ENCODE data around the gene USP25.

USP25 gene

DNA sequence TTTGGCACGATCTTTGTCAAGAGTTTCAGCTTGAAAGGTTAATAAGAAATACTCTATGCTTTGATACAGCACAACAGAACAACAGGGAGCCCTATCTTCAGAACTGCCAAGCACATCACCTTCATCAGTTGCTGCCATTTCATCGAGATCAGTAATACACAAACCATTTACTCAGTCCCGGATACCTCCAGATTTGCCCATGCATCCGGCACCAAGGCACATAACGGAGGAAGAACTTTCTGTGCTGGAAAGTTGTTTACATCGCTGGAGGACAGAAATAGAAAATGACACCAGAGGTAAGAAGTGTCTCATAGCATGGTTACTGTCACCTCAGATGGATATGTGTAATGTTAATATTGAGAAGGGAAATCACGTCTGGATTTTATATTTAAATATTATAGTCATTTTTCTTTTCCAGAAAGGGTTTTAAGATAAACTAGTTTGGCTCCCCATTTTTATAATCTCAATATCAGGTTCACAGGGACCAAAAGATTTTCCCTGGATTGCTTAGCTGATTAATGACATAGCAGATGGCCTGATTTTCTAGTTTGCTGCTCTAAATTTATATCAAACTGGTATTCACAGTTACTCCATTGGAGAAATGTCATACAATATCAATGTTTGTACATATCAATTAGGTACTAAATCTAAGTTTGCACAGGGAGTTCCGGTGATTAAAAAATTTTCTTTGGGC, 97.3 kb downstream of the USP25 start:
- H3K27ac ChIP-seq = no peak overlapping the region
- no peak for TF ChIP-seq ZFX (IDR thresholded peaks at IDR 0.05; ENCODE audit: borderline replicate concordance)
- TF ChIP-seq, protein P1, sequence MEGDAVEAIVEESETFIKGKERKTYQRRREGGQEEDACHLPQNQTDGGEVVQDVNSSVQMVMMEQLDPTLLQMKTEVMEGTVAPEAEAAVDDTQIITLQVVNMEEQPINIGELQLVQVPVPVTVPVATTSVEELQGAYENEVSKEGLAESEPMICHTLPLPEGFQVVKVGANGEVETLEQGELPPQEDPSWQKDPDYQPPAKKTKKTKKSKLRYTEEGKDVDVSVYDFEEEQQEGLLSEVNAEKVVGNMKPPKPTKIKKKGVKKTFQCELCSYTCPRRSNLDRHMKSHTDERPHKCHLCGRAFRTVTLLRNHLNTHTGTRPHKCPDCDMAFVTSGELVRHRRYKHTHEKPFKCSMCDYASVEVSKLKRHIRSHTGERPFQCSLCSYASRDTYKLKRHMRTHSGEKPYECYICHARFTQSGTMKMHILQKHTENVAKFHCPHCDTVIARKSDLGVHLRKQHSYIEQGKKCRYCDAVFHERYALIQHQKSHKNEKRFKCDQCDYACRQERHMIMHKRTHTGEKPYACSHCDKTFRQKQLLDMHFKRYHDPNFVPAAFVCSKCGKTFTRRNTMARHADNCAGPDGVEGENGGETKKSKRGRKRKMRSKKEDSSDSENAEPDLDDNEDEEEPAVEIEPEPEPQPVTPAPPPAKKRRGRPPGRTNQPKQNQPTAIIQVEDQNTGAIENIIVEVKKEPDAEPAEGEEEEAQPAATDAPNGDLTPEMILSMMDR (IDR thresholded peaks at IDR 0.05) = no peak

DNA sequence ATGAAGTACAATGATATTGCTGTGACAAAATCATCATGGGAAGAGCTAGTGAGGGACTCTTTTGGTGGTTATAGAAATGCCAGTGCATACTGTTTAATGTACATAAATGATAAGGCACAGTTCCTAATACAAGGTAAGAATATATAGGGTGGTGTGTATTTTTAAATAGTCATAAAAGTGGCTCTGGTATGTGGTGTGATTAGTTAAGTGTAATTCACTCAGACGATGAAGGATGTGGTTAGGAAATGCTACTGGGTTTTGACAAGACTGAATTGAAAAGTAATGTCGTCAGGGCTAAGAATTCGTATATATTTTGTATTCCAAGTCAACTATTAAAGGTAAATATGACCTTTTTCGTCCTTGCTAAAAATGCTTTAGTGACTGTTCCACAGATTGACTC, 101.7 kb downstream of the USP25 start:
- TF ChIP-seq, protein P1 (IDR thresholded peaks at IDR 0.05) = no peak
- TF ChIP-seq ZFX (IDR thresholded peaks at IDR 0.05; ENCODE audit: borderline replicate concordance) = no peak

DNA sequence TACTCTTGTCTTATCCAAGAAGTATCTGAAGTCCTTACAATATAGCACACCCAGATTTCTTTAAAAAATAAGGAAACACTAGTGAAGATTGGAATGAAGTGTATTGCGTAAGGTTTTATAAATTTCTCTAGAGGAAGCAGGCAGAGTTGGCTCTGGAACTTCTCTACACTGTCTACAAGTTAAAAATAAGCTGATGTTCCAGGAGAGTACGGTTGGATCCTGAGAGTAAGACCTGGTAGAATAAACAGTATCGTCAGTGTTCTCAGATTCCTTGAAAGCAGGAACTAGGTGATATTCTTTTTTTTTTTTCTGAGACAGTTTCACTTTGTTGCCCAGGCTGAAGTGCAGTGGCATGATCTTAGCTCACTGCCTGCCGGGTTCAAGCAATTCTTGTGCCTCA, 107.9 kb downstream of the USP25 start:
- no peak for TF ChIP-seq ZFX (IDR thresholded peaks at IDR 0.05; ENCODE audit: borderline replicate concordance)
- TF ChIP-seq, protein P1 (IDR thresholded peaks at IDR 0.05) = no peak
- H3K27ac ChIP-seq = no peak overlapping the region

More for the DNA sequence above, 101.7 kb downstream of the USP25 start:
- H3K27ac ChIP-seq = no peak overlapping the region

DNA sequence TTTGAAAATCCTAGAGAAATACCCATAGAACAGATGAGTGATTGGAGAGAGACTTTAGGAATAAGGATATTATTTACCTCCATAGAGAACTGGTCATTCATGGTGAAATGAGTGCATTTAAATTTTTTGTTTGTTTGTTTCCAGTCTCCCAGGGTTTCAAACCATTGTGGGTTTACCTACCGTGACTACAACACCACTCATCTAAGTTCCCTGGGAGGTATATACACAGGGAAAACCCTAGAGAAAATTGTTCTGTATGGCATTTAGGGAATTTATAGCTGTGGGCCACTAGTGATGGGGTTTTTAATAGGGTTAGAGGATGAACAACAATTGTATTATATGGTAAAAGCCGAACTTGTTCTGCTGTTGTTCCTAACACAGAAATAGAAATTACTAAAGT, 109.2 kb downstream of the USP25 start:
- H3K27ac ChIP-seq = no peak overlapping the region
- TF ChIP-seq ZFX (IDR thresholded peaks at IDR 0.05; ENCODE audit: borderline replicate concordance) = no peak
- TF ChIP-seq, protein P1 (IDR thresholded peaks at IDR 0.05) = no peak

DNA sequence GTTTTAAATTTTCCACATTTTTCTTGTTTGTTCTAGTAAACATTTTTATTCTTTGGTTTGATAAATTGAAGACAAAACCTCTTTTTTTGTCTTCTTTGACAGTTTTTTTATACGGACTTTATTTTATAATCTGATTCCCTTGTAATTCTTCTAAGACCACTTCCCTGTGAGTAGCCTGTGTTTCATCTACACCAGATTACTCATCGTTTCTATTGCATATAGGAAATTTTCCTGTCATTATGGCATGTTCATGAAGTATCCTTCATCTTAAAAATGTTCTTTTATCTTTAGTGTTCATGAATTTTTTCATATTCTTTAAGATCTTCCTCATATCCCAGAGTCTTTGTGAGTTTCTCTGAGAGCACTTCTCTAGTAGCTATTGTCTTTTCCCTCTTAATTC, 109.8 kb downstream of the USP25 start:
- no peak overlapping the region for H3K27ac ChIP-seq
- TF ChIP-seq, protein P1 (IDR thresholded peaks at IDR 0.05) = no peak
- no peak for TF ChIP-seq ZFX (IDR thresholded peaks at IDR 0.05; ENCODE audit: borderline replicate concordance)

DNA sequence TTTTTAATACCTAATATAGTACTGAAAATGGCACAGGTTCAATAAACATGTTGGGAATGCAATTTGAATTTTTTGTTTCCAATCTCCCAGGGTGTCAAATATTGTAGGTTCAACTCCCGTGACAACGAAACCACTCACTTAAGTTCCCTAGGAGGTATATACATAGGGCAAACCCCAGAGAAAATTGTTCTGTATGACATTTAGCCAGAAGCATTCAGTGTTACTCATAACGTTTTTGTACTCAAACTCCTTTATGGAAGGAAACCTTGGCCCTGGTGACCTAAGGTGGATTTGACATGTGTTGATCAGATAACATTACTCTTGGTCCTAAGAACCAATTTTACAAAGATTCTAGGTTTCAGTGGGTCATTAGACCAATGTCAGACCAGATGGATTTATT, 110.6 kb downstream of the USP25 start:
- TF ChIP-seq, protein P1 (IDR thresholded peaks at IDR 0.05) = no peak
- TF ChIP-seq ZFX (IDR thresholded peaks at IDR 0.05; ENCODE audit: borderline replicate concordance) = no peak
- H3K27ac ChIP-seq = no peak overlapping the region

DNA sequence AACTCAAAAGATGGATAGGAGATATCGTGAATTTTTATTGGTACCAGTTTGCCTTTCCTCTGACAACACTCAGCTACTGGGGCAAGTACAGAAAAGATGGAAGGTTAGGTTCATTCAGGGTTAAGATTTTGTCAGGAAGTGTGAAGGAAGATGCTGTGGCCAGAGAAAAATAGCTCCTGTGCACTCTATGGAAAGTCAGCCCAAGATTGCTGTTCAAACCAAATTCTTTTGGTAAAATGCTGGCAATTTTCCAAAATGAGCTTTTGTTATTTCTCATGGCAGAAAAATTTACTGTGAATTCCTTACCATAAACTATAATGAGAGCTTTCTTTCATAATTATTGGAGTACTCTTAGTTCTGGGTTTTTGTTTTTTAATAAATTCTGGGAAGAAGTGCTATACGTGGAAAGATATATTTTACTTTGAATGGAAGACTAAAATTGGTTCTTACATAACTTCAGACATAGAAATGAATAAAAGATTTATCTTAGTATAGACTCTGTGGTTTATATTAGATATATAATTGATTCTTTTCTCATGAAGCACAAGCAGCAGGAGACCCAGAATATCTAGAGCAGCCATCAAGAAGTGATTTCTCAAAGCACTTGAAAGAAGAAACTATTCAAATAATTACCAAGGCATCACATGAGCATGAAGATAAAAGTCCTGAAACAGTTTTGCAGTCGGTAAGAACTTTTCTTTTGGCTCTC, 112.2 kb downstream of the USP25 start:
- TF ChIP-seq, protein P1 (IDR thresholded peaks at IDR 0.05) = no peak
- no peak for TF ChIP-seq ZFX (IDR thresholded peaks at IDR 0.05; ENCODE audit: borderline replicate concordance)
- H3K27ac ChIP-seq = no peak overlapping the region

Measured in 22Rv1 (cell line).